GF-D8 (cell line): ENCODE data around the gene SCYGR3.
"Not testable (repeated sequence)": the region's sequence is repeated elsewhere in the genome, so short reads cannot be mapped to it uniquely, and the experiment has no call there.

Experiments
- DNase-seq: peaks from one replicate; lab custom pipeline; 2025; lab: John Stamatoyannopoulos, UW

Gene SCYGR3

DNA sequence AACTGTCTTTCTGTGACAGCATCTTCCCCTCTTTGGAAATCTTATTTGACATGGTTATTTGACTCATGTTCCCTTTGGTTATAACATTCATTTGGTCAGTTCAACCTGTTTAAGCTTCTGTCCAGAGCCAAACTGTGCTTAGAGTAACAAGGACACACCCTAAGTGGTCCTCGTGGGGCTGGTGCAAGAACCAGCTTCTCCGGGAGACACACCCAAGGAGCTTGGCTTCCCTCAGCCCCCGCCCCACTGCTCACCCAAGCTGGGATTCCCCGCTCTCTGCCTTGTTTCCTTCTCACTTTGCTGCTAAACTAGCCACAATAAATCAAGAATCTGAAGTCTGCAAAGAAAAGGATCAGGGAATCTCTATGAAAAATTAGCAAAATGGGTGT is 1.4 kb downstream of the SCYGR3 start:
- DNase-seq = no peak

GRCh38 chr2:227612546-227613271 is 1.9 kb downstream of the SCYGR3 start:
- no peak for DNase-seq

DNA sequence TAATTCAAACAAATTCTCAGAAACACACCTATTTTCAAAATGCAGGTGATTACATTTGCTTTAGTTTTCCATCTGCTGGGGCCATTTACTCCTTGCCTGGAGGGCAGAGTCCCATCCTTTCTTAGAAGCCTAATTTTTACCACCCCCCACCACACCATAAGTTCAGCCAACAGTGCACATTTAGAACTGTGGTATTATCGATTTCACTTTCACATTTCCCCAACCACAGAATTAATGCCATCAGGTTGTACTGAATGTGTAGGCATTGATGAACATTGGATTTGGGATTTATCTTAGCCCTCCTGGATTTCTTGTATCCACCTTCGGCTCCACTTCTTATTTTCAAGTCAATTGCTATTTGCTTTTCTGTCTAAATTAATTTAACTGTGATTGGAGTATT is 4.5 kb downstream of the SCYGR3 start:
- no peak for DNase-seq

GRCh38 chr2:227608561-227609338 is 5.9 kb downstream of the SCYGR3 start:
- peak; percentile 29 for DNase-seq

- DNase-seq = no peak
Measured at GRCh38 chr2:227607941-227608340, 6.7 kb downstream of the SCYGR3 start.

DNA sequence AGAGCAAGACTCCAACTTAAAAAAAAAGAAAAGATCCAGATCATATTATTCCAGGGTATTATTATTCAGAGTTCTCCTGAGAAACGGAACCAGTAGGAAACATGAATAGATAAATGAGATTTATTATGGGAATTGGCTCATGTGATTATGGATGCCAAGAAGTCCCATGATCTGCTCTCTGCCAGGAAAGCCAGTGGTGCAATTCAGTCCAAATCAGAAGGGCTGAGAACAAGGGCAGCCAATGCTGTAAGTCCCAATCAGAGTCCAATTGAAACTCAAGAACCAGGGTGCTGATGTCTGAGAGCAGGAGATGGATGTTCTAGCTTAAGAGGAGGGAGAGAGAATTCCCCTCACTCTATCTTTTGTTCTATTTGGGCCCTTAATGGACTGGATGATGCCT is 8.2 kb downstream of the SCYGR3 start:
- no peak for DNase-seq

GRCh38 chr2:227602358-227602757 is 12.3 kb downstream of the SCYGR3 start:
- DNase-seq = no peak

DNA sequence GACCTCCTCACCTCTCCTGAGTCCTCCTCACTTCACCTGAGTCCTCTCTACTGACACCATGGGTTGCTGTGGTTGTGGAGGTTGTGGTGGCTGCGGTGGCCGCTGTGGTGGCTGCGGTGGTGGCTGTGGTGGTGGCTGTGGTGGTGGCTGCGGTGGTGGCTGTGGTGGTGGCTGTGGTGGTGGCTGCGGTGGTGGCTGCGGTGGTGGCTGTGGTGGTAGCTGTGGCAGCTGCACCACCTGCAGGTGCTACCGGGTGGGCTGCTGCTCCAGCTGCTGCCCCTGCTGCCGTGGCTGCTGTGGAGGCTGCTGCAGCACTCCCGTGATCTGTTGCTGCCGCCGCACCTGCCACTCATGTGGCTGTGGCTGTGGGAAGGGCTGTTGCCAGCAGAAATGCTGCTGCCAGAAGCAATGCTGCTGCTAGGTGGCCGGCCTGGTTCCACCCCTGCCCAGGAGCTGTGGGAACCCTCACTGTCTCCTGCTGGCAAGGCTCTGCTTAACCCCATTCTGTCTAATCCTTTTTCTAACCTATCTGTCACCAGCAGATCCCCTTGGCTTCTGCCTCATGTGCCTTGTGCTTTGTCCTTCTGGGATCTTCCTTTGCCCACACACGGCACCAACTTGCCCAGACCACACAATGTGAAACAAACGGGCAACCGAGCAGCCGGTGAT is 15.7 kb downstream of the SCYGR3 start, which contains the start of gene SCYGR2:
SCYGR2 (plus strand) TSS at position 59 of the 669 bp plus-strand sequence; CDS start at position 59, 0 bp downstream.
- not testable (repeated sequence) for DNase-seq

- DNase-seq = no peak
Measured at GRCh38 chr2:227597998-227598397, 16.6 kb downstream of the SCYGR3 start.

DNA sequence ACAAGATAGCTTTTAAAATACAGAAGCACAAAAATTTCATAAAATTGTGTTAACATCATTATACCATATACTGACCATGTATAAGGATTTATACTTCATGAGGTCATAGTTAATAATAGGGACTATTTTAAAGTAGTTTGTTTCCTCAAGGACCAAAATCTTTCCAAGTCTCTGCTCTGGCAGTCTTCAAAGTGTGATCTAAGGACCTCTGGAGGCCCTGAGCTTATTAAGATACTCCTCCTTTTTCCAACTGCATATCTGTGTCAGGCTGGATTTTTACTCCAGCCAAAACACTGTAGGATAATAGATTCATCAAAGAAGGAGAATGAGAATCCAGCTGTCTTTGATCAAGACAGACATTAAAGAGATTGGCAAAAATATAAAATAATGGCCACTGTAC is 17.6 kb downstream of the SCYGR3 start:
- DNase-seq = no peak

DNA sequence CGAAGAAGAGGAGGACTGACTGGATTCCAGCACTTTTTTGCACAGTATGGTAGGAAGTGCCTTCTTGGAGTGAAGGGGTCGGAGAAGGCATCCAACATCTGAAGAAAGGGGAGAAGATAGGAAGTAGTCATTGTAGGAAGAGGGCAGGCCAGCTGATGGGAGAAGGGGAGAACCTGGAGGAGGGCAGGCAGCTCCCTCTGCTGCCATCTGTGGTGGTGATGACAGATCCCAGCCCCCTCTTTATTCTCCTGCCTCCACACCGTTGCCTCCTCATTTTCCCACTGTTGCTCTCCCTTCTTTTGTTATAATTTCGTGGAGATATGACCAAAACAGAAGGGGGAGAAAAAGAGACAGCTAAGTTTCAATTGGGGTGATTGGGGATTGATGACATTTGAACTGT is 18.8 kb downstream of the SCYGR3 start:
- DNase-seq = no peak

DNA sequence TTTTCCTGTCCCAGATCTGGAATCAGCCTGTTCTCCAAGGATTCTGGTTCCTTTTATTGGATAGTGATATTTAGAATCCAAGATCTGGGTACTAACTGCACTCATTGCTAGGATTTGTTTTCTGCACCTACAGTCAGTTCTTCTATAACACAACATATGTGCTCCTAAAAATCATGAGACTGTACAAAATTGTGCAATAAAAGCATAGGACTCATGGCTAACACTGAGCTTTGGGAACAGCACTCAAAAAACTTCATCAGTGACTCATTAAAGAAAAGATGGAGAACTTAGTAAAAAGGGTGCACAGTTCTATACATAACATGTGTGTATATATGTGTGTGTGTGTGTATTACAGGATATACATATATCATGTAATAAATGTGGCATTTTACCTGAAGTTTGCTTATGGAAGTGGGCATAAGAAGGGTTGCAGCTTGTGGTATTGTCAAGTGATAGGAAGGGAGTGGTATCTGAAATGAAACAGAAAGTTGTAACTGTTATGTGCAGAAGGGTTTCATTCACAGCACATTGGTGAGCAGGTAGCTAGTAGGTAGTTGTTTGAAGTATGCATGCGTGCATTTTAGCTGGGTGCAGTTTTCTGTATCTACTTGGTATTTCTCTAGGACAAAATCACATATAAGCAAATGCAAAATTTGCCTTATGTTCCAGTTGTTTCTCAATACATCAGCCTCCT is 21.8 kb downstream of the SCYGR3 start:
- DNase-seq = no peak

- DNase-seq = no peak
Measured at GRCh38 chr2:227582369-227582768, 32.3 kb downstream of the SCYGR3 start.

GRCh38 chr2:227579791-227580190 is 34.8 kb downstream of the SCYGR3 start:
- DNase-seq = no peak

GRCh38 chr2:227578642-227579041 is 36.0 kb downstream of the SCYGR3 start:
- DNase-seq = no peak

DNA sequence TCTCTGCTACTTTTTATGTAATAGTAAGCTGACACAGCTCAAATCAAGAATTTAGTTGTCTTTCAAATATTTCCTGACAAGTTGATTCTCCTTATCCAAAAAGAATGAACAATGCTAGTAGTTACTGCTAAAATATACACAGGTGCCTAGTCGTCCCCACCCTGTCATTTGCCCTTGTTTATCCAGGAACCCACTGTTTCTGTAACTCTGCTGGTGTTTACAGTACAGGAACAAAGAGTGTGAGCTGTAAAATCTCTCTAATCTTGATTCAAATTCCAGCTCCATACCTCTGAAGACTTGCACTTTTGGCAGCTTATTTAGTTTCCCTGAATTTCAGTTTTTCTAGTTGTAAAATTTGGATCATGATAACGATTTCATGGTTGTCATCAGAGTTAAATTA is 37.1 kb downstream of the SCYGR3 start:
- no peak for DNase-seq

DNA sequence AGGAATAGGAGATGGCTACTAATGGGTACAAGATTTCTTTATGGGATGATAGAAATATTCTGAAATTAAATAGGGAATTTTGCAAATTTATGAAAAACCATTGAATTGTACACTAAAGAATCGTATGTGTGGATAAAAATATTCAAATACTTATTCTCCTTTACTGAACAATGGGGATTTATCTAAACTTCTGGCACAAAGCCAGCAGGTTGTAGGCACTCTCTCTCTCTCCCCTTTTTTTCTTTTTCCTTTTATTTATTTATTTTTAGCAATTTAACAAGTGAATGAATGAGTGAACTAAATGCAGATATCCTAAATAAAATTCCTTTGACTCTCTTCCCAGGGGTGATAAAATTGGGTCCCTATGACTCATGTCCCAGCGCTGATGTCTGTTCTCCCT is 37.8 kb downstream of the SCYGR3 start:
- DNase-seq = no peak

DNA sequence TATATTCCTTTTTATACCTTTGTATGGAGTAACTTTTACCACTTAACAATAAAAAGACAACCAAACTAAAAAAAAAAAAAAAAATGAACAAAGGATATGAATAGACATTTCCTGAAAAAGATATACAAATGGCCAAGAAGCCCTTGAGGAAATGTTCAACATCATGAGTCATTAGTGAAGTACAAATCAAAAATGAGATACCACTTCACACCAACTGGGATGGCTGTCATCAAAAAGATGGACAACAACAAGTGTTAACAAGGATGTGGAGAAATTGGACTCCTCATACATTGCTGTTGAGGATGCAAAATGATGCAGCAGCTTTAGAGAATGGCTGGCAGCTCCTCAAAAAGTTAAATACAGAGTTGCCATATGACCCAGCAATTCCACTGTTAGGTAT is 38.5 kb downstream of the SCYGR3 start:
- no peak for DNase-seq

DNA sequence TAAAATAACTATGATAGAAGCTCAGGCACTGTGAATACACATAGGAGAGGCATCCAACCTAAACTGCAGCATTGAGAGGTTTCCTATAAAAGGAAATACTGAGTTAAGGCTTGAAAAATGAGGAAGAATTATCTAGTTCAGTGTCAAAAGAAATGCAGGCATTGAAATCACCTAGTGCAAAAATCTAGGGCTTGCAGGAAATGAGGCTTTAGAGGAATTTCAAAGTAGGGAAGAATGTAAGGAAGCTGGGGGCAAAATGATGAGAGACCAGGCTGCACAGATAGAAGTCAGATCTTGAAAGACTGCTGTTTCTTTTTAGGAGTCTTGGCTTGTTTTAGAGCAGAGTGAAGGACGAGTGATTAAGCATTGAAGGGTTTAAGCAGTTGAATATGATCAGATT is 44.0 kb downstream of the SCYGR3 start:
- DNase-seq = no peak

DNA sequence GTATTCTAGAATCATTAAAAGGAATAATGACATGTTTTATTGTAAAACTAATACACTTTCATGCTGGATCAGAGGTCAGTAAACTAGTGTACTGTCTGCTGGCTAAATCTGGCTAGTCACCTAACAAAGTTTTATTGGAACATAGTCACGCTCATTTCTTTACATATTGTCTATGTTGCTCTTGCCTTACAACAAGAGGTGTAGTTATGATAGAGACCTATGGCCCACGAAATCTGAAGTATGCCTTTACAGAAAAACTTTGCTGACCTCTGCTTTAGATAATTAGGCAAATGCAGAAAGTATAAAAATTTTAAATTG is 45.8 kb downstream of the SCYGR3 start:
- no peak for DNase-seq

GRCh38 chr2:227566012-227566411 is 48.6 kb downstream of the SCYGR3 start:
- no peak for DNase-seq

DNA sequence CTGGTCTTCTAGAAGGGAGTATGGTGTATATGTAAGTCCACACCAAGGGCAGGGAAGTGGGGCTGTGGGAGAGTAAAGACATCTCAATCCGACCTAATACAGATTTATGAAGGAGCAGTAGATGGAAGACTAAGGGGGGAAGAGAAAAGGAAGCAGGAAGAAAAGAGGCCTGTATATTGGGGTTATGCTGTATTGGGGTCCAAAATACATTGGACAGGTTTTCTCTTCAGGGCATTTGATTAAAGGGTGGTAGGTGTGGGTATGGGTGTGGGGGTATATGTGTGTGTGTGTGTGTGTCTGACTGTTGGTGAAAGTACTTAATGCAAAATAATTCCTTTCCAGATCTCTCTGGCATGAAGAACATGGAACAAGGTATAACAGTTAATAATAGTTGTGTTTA is 49.6 kb downstream of the SCYGR3 start:
- DNase-seq = no peak
